Stimulated activated CD8-positive, alpha-beta memory T cell treated with anti-CD3 and anti-CD28 coated beads, Interleukin-2, amount 100 ng/mL, for 1 hour (primary cell): ENCODE data around the gene CRIP1.

ENCODE experiments used
- DNase-seq, 2 donors: peaks; one replicate each; pipeline ENCODE4 v3.0.0-alpha.2; 2020; ENCODE audit warnings: low read depth in 2 of 2

Gene CRIP1

GRCh38 chr14:105450864-105451720, 35.6 kb upstream of the CRIP1 start:
- no peak for DNase-seq

GRCh38 chr14:105452963-105453362, 33.7 kb upstream of the CRIP1 start:
- DNase-seq, result no peak

- no peak for DNase-seq
These were observed 32.8 kb upstream of the CRIP1 start for GRCh38 chr14:105453847-105454246.

- DNase-seq, result no peak
These were observed 31.5 kb upstream of the CRIP1 start for GRCh38 chr14:105455086-105455640.

GRCh38 chr14:105455766-105456660, 30.7 kb upstream of the CRIP1 start:
- no peak for DNase-seq

GRCh38 chr14:105456736-105457617, 29.7 kb upstream of the CRIP1 start:
- no peak for DNase-seq

GRCh38 chr14:105458010-105458409, 28.7 kb upstream of the CRIP1 start:
- DNase-seq, result no peak

GRCh38 chr14:105458571-105458970, 28.1 kb upstream of the CRIP1 start:
- no peak for DNase-seq

GRCh38 chr14:105460116-105460515, 26.6 kb upstream of the CRIP1 start:
- no peak for DNase-seq

GRCh38 chr14:105460616-105461015, 26.1 kb upstream of the CRIP1 start:
- no peak for DNase-seq

- no peak for DNase-seq
These were observed 24.8 kb upstream of the CRIP1 start for GRCh38 chr14:105461903-105462302.

GRCh38 chr14:105464501-105464900, 22.2 kb upstream of the CRIP1 start:
- DNase-seq, result no peak

GRCh38 chr14:105465209-105466031, 21.3 kb upstream of the CRIP1 start:
- no peak for DNase-seq

GRCh38 chr14:105466531-105467248, 20.0 kb upstream of the CRIP1 start:
- no peak for DNase-seq

- no peak for DNase-seq
These were observed 19.3 kb upstream of the CRIP1 start for GRCh38 chr14:105467249-105467941.

- DNase-seq, result no peak
These were observed 18.7 kb upstream of the CRIP1 start for GRCh38 chr14:105467942-105468471.

- no peak for DNase-seq
These were observed 18.0 kb upstream of the CRIP1 start for GRCh38 chr14:105468621-105469241.
